Heart right ventricle (tissue), 16 donors: Measurements from ENCODE around the gene TPPP3. TPM values are rescaled to one million over a fixed set of nuclear protein-coding genes. Genes with fewer than 3 reads are reported as not detected.

ENCODE experiments used
- ATAC-seq, 8 donors: fragments of 200-7000 bp; cut with Tn5 transposase; one replicate each; pipeline ENCODE4 v1.9.1; 2020; ENCODE audit warnings: mild to moderate bottlenecking in 8 of 8, moderate library complexity in 8 of 8, moderate number of reproducible peaks in 1 of 8
- DNase-seq, 2 donors: peaks; one replicate each; pipeline ENCODE4 v3.0.0-alpha.2; 2020
- H3K27ac ChIP-seq, 10 donors: fragments of 200-600 bp; sonication (generic) in 2 of 10; one replicate each; pipeline versions ENCODE4 v1.5.0 to v1.8.0; 2020 to 2022; ENCODE audit warnings: mild to moderate bottlenecking in 3 of 10
- H3K27me3 ChIP-seq, 7 donors: fragments of 200-600 bp; one replicate each; pipeline ENCODE4 v1.8.0; 2021 to 2022; ENCODE audit warnings: mild to moderate bottlenecking in 2 of 7
- H3K36me3 ChIP-seq, 9 donors: fragments of 200-600 bp; sonication (generic) in 1 of 9; one replicate each; pipeline versions ENCODE4 v1.5.0 to v1.8.0; 2020 to 2022; ENCODE audit warnings: mild to moderate bottlenecking in 2 of 9
- H3K4me1 ChIP-seq, 9 donors: fragments of 200-600 bp; sonication (generic) in 1 of 9; one replicate each; pipeline versions ENCODE4 v1.5.0 to v1.8.0; 2020 to 2022; ENCODE audit warnings: mild to moderate bottlenecking in 4 of 9
- H3K4me3 ChIP-seq, 10 donors: fragments of 200-600 bp; sonication (generic) in 2 of 10; one replicate each; pipeline versions ENCODE4 v1.5.0 to v1.8.0; 2020 to 2022; ENCODE audit warnings: mild to moderate bottlenecking in 7 of 10, moderate library complexity in 2 of 10
- H3K9me3 ChIP-seq, 11 donors: fragments of 200-600 bp in 10 of 11; sonication (generic) in 2 of 11; one replicate each; pipeline versions ENCODE4 v1.5.0 to v1.8.0; 2013 to 2022; ENCODE audit warnings: mild to moderate bottlenecking in 2 of 11, control low read depth in 1 of 11, moderate library complexity in 1 of 11
- WGBS, 2 donors: extraction: QIAGEN DNeasy Blood & Tissue Kit; methylation state at CpG; one replicate each; pipeline ENCODE4 v1.1.7; 2013; ENCODE audit warnings: inconsistent platforms in 1 of 2; 5-methylcytosine and 5-hydroxymethylcytosine counted together
- intact Hi-C, 10 donors: fragments of 100-400 bp; cut with DNase I; formaldehyde crosslinking; loops; one replicate each; pipeline versions ENCODE4 v1.11.1 to v1.14.2; 2022
- polyA plus RNA-seq, 2 donors: library from polyadenylated mRNA; stranded (reverse); fragments of 200-250 nt; gene quantifications; one replicate each; pipeline ENCODE4 v1.2.3, GENCODE V29; 2013
- total RNA-seq, 10 donors: library from RNA; stranded (reverse); fragmentation: NEBNext Ultra II Directional in 3 of 10; extraction: Animal tissue kit (Norgen Biotek cat#: 25700) in 3 of 10; gene quantifications; one replicate each; pipeline versions ENCODE4 v1.2.1 to v1.2.4, GENCODE V29; 2021 to 2023
- TF ChIP-seq, protein P1 (sequence below), 9 donors: fragments of 200-600 bp; sonication (generic) in 2 of 9; IDR thresholded peaks; one replicate each; pipeline versions ENCODE4 v1.5.0 to v1.8.0; 2021 to 2022; ENCODE audit warnings: antibody characterized with exemption in 9 of 9, mild to moderate bottlenecking in 5 of 9, moderate library complexity in 1 of 9
- donor health status: Arrhythmogenic right ventricular cardiomyopathy.
- donor health status: ischemic (EF 13 %, LVEDD 7.1; RV severe dilation, severe dysfunction).
- donor health status: healthy with polysubstance abuse.
- donor health status: DM: no; HTN: yes; CAD: no.
- donor health status: DM: no; HTN: no; CAD: no.
- donor health status: ischemic (EF 25% LVEDD 6.9; RV normal size, moderate dysfunction).
- donor health status: ischemic (EF 25% LVEDD 5.7; RV mildly dilated, moderate dysfunction).
- donor health status: healthy.
- donor health status: DM: yes; HTN: yes; CAD: no.
- donor health status: Ischemic cardiomyopathy.
- donor health status: ischemic (EF 35%, LVEDD 5.7; RV mildly dilated, moderate dysfunction).
- donor health status: nonischemic (EF 11% LVEDD 7.7; RV severe dilation, severe dysfunction).
- donor health status: DM: yes; HTN: yes; CAD: no.
- donor health status: PGD.
- donor health status: ischemic (EF 29% LVEDD 5.4; RV normal size, mild dysfunction).
- donor health status: nonischemic (EF 23%, LVEDD 6.1; RV moderate dilation, normal function).

TPPP3 gene
- total and polyA plus RNA-seq, 12 donors, result 6.4 to 26.1 (median 9.4) TPM

- Histone ChIP-seq H3K27ac (peak overlapping the region in 1 of 10 donors; percentile 88), H3K4me1 (peaks cover 11 to 39% (median 22%) of the 10 kb centered on the region in 9 donors), H3K9me3 (no peaks in the 10 kb centered on the region), H3K4me3 (no peak overlapping the region), H3K36me3 (no peaks in the 10 kb centered on the region), H3K27me3 (peaks cover 0 to 5% (median 0%) of the 10 kb centered on the region in 7 donors)
- WGBS, 2 donors, result 96 to 97% methylated on average over 5 of the region's 5 CpGs
- TF ChIP-seq, protein P1, sequence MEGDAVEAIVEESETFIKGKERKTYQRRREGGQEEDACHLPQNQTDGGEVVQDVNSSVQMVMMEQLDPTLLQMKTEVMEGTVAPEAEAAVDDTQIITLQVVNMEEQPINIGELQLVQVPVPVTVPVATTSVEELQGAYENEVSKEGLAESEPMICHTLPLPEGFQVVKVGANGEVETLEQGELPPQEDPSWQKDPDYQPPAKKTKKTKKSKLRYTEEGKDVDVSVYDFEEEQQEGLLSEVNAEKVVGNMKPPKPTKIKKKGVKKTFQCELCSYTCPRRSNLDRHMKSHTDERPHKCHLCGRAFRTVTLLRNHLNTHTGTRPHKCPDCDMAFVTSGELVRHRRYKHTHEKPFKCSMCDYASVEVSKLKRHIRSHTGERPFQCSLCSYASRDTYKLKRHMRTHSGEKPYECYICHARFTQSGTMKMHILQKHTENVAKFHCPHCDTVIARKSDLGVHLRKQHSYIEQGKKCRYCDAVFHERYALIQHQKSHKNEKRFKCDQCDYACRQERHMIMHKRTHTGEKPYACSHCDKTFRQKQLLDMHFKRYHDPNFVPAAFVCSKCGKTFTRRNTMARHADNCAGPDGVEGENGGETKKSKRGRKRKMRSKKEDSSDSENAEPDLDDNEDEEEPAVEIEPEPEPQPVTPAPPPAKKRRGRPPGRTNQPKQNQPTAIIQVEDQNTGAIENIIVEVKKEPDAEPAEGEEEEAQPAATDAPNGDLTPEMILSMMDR (IDR thresholded peaks at IDR 0.05), result no peak
- DNase-seq (no peak), ATAC-seq (no peak)
- intact Hi-C loops, result loop anchor here in 3 of 10 donors (5.0 to 10.0 kb wide), 3 partner anchors 37 to 140 kb away; partner anchors contain the start of gene PLEKHG4 (in 1 of the 3)
These were observed 11.5 kb upstream of the TPPP3 start for GRCh38 chr16:67404740-67405226.

GRCh38 chr16:67403976-67404555, 10.8 kb upstream of the TPPP3 start:
- no peak overlapping the region for H3K4me3 ChIP-seq
- peaks cover 0 to 12% (median 0%) of the 10 kb centered on the region in 7 donors for H3K27me3 ChIP-seq
- H3K36me3 ChIP-seq, result no peaks in the 10 kb centered on the region
- H3K9me3 ChIP-seq, result no peaks in the 10 kb centered on the region
- H3K4me1 ChIP-seq, result peaks cover 11 to 45% (median 28%) of the 10 kb centered on the region in 9 donors
- no peak overlapping the region for H3K27ac ChIP-seq
- TF ChIP-seq, protein P1 (IDR thresholded peaks at IDR 0.05), result no peak
- intact Hi-C loops, result loop anchor here in 2 of 10 donors (5.0 to 10.0 kb wide), 2 partner anchors 127 to 139 kb away; partner anchors contain the start of gene PLEKHG4 (in 1 of the 2)
- ATAC-seq (no peak), DNase-seq (no peak)
- WGBS, 2 donors, result 73 to 83% methylated on average over 12 of the region's 12 CpGs

DNA sequence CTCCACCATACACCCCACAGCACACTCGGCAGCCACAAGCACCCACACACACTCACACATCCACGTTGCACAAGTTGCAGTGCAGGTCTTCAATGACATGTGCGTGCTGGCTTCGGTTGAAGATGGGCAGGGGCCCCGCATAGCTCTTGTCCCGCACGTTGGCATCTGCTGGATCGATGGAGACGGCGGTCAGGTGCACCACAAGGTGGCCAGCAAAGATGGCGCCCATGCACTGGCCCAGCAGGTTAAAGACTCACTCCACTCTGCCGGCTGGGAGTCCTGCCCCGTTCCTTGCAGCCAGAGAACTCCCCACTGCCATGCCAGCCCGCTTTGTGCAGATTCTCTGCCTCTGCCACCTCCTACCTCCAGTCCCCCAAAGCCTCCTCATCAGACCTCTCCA, 7.6 kb upstream of the TPPP3 start:
- Histone ChIP-seq H3K36me3 (no peaks in the 10 kb centered on the region), H3K9me3 (no peaks in the 10 kb centered on the region), H3K4me3 (no peak overlapping the region), H3K4me1 (peaks cover 21 to 56% (median 35%) of the 10 kb centered on the region in 9 donors), H3K27me3 (peaks cover 0 to 23% (median 0%) of the 10 kb centered on the region in 7 donors), H3K27ac (no peak overlapping the region)
- DNase-seq, result no peak
- WGBS, 2 donors, result 95 to 96% methylated on average over 14 of the region's 14 CpGs
- TF ChIP-seq, protein P1 (IDR thresholded peaks at IDR 0.05), result no peak
- intact Hi-C loops, result loop anchor here in 2 of 10 donors (5.0 to 10.0 kb wide), 2 partner anchors 124 to 136 kb away; partner anchors contain the start of gene PLEKHG4 (in 1 of the 2)
- no peak for ATAC-seq

DNA sequence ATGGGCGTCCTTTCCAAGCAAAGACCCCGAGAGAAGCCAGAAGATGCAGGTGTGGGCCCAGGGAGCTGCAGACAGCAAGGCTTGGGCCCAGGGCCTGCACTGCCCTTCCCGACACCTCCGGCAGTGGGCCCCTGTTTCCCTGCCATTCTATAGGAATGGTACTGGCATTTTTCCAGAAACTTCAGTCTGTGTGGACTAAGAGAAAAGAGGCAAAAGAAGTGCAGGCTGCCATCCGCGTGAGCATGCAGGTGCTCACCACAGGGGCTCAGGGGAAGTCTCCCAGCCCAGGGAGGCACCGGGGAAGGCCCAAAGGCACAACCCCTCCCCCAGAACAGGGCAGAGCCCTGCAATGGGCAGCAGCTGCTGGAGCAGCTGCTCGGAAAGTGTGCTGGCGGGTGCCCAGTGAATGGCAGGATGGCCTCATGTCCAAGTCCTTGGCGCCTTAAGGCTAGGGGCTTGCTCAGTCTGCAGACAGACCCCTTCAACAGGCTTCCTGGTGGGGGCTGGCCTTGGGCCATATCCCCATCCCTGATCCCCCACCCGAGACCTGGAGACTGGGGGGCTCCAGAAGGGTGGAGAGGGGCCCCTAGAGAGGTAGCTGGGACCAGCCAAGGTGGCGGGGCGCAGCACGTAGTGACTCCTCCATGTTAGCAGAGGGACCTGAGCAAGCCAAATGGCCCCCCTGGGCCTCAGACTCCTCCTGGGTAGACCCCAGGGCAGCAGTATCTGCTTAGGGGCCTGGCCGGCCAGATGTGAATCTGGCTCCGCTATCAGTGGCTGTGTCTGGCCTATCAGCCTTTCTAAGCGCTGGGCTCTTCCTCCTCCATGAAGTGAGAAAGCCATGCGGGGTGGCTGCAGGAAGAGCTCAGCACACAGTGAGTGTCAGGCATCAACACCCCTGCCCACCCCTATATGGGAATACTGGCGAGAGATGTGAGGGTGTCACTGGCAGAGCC, 6.7 kb upstream of the TPPP3 start:
- H3K4me1 ChIP-seq, result peaks cover 23 to 56% (median 38%) of the 10 kb centered on the region in 9 donors
- 79 to 80% methylated on average over 19 of the region's 19 CpGs for WGBS, 2 donors

More for the DNA sequence above, 6.7 kb upstream of the TPPP3 start:
- no peak for DNase-seq
- no peak for ATAC-seq
- Histone ChIP-seq H3K27me3 (peaks cover 0 to 32% (median under 1%) of the 10 kb centered on the region in 7 donors), H3K27ac (no peak overlapping the region), H3K9me3 (no peaks in the 10 kb centered on the region), H3K4me3 (no peak overlapping the region), H3K36me3 (no peaks in the 10 kb centered on the region)
- intact Hi-C loops, result loop anchor here in 6 of 10 donors (5.0 to 10.0 kb wide), 5 partner anchors 115 to 138 kb away; partner anchors contain the start of gene PLEKHG4 (in 2 of the 6)
- TF ChIP-seq, protein P1 (IDR thresholded peaks at IDR 0.05), result peak in 3 of 9 donors; percentile 27 to 36 (median 27)
